ENCODE measurements around the gene TMEM145.

Gene TMEM145

DNA sequence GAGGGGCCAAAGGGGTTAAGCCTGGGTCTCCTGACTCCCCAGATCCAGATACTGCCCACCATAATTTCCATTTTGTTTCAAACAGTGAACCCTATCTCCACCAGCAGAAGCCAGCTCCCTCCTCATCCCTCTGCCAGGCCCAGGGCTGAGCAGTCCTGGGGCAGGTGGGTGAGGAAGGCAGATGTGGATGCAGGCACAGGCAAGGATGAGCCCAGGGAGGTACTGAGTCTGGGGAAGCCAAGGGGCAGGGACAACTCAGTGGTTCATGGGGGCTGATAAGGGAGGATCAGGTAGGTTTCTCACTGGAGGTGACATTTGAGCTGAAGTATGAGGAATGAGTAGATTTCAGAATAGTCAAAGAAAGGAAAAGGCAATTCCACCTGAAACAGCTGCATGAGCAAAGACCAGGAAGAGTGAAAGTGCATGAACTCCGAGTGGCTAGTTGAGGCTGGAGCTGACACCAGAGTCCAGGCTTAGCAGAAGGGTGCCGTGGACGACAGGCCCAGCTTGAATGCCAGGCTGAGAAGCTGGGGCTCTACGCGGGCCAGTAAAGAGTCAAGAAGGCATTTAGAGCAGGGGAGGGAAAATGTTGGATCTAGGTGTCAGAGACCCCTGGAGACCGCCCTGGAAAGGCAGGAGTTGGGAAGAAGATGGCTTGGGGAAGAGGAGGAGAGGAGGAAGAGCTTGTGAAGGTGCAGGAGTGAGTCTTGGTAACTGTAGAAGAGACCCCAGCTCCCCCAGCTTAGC, 33.8 kb upstream of the TMEM145 start:
- FAIRE-seq, result peak; percentile 76
- no peak for DNase-seq (ENCODE audit: insufficient read length)
- TF ChIP-seq TAF1 (IDR thresholded peaks at IDR 0.05; ENCODE audit: borderline replicate concordance, low read depth, low read length) (no peak), POLR2A (IDR thresholded peaks at IDR 0.05; ENCODE audit: low read depth, low read length) (no peak), POLR2AphosphoS5 (IDR thresholded peaks at IDR 0.05; ENCODE audit: low read depth, low read length) (no peak; the same call in 1 of the 2 replicates)

DNA sequence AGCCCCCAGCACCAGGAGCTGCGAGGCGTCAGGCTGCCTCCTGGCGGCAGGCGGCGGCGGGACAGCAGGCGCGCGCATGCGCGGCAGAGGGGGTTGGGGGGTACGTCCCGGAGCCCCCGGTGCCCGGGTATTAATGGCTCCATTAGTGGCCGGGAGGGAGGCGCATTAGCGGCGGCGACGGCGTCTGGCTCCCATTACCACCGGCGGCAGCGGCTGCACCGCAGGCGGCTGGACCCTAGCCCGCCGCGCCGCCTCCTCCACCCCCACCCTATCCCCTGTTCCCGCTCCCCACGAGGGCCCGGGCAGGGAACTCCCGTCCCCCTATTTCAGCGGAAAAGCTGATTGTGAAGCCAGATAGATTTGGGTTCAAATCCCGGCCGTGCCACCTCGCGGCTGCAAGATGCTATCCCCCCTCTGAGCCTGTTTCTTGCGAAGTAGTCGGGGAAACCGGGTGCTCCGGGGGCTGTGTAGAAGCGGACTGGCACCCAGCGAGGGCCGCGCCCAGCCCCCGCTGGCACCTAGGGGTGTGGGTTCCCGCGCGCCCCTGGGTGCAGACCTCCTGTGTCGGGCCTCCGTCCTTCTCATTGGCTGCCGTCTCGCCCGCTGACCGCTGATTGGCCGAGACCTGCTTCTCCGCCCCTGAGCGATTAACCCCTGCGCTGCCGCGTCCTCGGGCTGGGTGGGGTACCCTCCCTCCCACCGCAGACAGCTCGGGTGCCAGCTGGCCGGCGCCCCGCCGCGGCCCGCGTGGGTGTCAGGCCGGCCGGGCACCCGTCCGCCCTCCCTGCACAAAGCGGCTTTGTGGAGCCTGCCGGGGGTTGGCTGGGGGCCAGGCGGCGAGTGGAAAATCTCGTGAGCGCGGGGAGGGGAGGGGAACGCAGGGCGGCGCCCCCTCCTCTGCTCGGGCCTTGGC, 33.0 kb upstream of the TMEM145 start:
- no peak for TF ChIP-seq TAF1 (IDR thresholded peaks at IDR 0.05; ENCODE audit: borderline replicate concordance, low read depth, low read length)
- peak; percentile 50; the same call in 1 of the 2 replicates for TF ChIP-seq POLR2AphosphoS5 (IDR thresholded peaks at IDR 0.05; ENCODE audit: low read depth, low read length)
- peak; percentile 40; the same call in 1 of the 2 replicates for TF ChIP-seq POLR2A (IDR thresholded peaks at IDR 0.05; ENCODE audit: low read depth, low read length)
- DNase-seq (ENCODE audit: insufficient read length) (peak; percentile 99), FAIRE-seq (peak; percentile 99)

DNA sequence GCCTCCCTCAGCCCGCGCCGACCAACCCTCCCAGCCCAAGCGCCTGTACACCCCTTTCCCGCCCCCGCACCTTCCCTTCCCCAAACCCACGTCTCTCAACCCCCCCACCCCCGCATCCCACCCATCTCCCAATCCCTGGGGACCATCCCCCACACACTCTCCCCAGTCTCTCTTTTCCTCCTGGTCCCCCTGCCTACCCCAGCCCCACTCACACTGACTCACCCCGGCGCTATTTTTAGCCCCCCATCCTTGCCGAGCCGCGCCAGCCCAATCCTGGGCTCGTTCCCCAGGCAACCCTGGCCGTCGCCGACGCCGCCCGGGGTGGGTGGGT, 32.3 kb upstream of the TMEM145 start:
- DNase-seq (ENCODE audit: insufficient read length), result no peak

DNA sequence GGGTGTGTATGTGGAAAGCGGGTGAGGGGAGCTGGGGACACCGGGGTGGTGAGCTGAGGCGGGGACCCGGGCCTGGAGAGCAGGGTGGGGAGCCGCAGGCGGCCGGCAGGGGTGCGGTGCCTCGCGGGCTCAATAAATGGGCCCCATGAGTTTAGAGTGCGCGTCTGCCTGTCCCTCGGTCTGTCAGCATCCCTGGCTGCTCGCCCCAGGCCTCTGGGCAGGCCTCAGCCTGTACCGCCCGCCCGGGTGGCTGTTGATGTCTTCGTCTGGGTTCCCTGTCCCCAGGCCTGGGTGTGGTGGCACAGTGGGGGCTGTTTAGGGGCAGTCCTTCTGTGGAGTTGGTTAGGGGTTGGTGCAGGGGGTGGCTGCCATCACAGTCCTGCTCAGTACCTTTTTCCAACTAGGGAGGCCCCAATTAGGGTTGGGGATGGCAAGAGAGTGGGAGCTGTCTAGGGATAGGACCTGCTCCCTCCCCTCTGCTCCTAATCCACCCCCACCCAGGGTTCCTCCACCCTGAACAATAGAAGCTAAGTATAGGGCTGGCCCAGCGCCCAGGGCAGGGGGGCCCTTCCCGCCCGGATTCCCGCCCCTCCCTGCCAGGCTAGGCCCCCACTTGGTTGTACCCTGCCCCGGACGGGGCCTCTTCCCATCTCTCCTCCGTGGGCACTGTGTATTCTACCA, 31.8 kb upstream of the TMEM145 start:
- DNase-seq (ENCODE audit: insufficient read length) (no peak), FAIRE-seq (no peak)
- TF ChIP-seq POLR2A (IDR thresholded peaks at IDR 0.05; ENCODE audit: low read depth, low read length) (no peak), POLR2AphosphoS5 (IDR thresholded peaks at IDR 0.05; ENCODE audit: low read depth, low read length) (no peak), TAF1 (IDR thresholded peaks at IDR 0.05; ENCODE audit: borderline replicate concordance, low read depth, low read length) (no peak)

More for the DNA sequence above, 32.3 kb upstream of the TMEM145 start:
- no peak for FAIRE-seq
- TF ChIP-seq TAF1 (IDR thresholded peaks at IDR 0.05; ENCODE audit: borderline replicate concordance, low read depth, low read length) (no peak), POLR2A (IDR thresholded peaks at IDR 0.05; ENCODE audit: low read depth, low read length) (no peak), POLR2AphosphoS5 (IDR thresholded peaks at IDR 0.05; ENCODE audit: low read depth, low read length) (no peak)

DNA sequence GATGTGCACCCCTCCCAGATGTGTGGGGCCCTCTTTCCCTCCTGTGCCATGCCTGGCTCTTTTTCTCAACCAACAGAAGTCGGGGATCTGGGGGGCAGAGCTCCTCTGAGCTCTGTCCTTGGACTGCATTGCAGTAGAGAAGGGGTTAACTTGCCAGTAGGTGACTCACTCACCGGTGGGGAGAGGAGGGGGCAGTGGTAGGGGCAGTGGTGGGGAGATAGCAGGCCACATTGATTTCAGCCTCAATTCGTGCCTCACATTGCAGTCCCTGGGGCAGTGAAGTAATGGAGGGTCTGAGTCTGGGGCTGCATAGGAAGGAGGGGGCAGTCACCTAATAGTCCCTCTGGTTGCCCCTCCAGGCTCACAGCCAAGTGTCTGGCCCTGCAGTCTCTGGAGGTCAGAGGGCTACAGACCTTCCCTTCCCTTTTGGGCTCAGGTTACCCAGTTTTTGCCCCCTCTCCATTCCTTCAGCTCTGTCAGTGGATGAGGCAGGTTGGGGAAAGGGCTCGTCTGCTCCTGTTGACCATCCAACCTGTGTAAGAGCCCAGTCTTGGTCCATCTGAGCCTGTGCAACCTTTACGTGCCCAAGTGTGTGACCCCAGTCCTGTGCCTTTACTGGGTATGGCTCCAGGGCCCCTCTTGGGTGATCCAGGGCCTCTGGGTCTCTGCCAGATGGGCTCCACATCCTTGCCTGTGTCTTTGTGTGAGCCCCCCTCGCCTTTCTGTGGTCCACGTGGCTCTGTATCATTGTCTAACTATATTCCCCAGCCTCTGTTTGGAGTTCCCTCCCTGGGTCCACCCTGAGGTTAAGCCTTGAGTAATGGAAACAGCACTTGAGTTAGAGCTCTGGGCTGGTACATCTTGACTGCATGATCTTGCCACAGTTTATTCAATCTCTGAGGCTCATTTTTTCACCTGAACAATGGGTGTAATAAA, 31.0 kb upstream of the TMEM145 start:
- DNase-seq (ENCODE audit: insufficient read length) (no peak), FAIRE-seq (peak; percentile 33)
- TF ChIP-seq POLR2AphosphoS5 (IDR thresholded peaks at IDR 0.05; ENCODE audit: low read depth, low read length), result no peak

DNA sequence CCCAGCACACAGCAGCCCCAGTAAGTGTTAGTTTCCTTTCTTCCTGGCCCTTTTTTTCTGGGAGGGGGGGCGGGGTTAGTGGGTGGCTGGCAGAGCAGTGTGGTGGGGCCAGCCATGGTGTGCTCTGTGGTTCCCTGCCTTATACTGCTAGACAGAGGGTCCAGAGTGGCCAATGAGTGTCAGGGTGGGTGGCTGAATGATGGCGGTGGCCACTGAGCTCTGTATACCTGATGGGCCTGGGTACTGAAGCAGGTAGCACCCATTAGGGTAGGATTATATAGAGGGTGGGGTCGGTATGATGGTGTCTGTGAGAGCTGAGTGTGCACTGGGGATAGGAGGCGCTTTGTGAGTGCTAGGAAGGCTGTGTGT, 30.3 kb upstream of the TMEM145 start:
- FAIRE-seq (no peak), DNase-seq (ENCODE audit: insufficient read length) (no peak)
- TF ChIP-seq POLR2AphosphoS5 (IDR thresholded peaks at IDR 0.05; ENCODE audit: low read depth, low read length) (no peak), TAF1 (IDR thresholded peaks at IDR 0.05; ENCODE audit: borderline replicate concordance, low read depth, low read length) (no peak), POLR2A (IDR thresholded peaks at IDR 0.05; ENCODE audit: low read depth, low read length) (no peak)

DNA sequence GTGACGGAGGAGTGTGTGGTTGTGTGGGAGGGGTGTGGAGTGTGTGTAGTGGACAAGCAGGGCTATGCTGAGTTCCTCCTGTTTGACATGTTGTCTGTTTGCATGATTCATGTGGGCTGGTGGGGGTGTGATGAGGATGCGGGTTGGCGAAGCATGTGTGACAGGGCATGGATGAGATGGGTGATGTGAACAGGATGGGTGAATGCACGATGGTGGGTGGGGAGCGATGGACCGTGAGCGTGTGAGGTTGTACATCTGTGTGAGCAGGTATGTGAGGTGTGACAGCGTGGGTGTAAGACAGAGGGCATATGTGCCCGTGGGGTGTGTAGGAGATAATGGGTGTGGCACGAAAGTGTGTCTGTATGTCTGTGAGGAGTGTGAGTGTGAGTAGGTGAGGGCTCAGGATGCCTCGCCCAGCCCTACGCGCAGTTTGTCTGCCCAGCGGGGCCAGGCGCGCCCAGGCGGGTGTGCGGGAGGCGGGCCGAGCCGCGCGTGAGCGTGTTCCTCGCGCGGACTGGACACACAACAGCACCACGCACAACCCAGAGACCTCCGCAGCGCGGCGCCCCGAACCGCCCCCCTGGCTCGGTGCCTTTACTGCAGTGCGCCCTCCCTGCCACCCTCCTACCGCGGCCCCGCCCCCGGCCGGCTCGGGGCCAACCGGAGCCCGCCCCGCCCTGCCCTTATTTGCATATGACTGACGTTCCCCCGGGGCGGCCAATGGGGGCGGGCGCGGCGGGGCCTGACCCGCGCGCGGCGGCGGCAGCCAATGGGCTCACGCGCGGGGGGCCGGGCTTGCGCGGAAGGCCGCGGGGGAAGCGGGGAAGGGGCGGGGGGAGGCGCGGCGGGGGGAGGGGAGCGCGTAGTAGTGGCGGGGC, 29.7 kb upstream of the TMEM145 start:
- no peak for TF ChIP-seq POLR2A (IDR thresholded peaks at IDR 0.05; ENCODE audit: low read depth, low read length)
- TF ChIP-seq POLR2AphosphoS5 (IDR thresholded peaks at IDR 0.05; ENCODE audit: low read depth, low read length), result 0 out of 2 replicates have a peak, but pooled peaks have one; percentile 19
- no peak for TF ChIP-seq TAF1 (IDR thresholded peaks at IDR 0.05; ENCODE audit: borderline replicate concordance, low read depth, low read length)
- peak; percentile 97 for FAIRE-seq
- DNase-seq (ENCODE audit: insufficient read length), result peak; percentile 95

DNA sequence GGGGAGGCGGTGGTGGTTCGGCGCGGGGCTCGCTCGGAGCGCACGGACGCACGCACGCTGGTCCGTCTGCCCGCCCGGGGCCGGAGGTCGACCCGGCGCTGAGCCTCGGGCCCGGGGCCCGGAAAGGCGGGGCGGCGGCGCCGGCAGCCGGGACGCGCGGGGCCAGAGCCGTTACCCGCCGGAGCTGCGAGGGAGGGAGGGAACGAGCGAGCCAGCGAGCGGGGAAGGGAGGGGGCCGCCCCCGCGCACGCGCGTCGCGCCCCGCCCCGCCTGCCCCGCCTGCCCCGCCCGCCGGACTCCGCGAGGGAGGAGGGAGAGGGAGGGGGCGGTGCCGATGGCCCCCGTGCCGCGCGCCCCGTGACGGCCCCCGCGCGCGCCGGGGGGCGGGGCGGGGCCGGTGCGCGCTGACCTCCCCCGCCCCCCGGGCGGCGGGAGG, 29.0 kb upstream of the TMEM145 start:
- TF ChIP-seq POLR2A (IDR thresholded peaks at IDR 0.05; ENCODE audit: low read depth, low read length) (peak; percentile 43; the same call in 1 of the 2 replicates), POLR2AphosphoS5 (IDR thresholded peaks at IDR 0.05; ENCODE audit: low read depth, low read length) (no peak), TAF1 (IDR thresholded peaks at IDR 0.05; ENCODE audit: borderline replicate concordance, low read depth, low read length) (no peak)
- FAIRE-seq, result no peak
- peak; percentile 85 for DNase-seq (ENCODE audit: insufficient read length)

DNA sequence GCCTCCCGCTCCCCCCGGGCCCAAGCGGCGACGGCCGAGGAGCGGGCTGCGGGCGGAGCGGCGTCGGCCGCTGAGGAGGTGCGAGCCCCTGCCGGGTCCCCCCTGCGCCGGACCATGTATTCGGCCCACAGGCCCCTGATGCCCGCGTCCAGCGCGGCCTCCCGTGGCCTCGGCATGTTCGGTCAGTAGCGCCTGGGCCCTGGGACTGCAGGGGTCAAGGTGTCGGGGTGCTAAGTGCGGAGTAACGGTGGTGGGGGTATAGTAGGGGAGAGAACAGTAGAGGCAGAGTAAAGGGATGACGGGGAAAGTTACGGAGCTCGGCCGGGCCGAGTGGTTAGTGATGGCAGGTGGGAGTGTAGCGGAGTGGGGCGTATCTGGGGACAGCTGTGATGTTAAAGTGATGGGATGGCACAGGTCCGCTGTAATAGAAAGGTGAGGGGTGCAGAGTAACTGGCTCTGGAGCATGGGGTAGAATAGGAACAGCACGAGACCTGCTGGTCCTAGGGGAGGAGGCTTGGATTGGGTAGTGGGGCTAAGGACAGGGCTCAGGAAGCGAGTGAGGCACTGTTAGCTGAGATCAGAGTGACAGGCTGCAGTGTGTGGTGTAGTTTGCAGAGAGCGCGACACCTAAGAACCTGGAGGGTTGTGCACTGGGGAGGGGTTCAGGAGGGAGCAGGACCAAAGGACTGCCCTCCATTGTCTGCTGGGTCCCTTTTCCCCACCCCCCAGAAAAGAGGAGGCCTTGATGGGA, 28.3 kb upstream of the TMEM145 start:
- peak; percentile 78 for FAIRE-seq
- TF ChIP-seq TAF1 (IDR thresholded peaks at IDR 0.05; ENCODE audit: borderline replicate concordance, low read depth, low read length) (no peak), POLR2AphosphoS5 (IDR thresholded peaks at IDR 0.05; ENCODE audit: low read depth, low read length) (no peak), POLR2A (IDR thresholded peaks at IDR 0.05; ENCODE audit: low read depth, low read length) (no peak)
- no peak for DNase-seq (ENCODE audit: insufficient read length)

Measured in GM12892 (cell line).